HepG2 (cell line): ENCODE data around the gene USE1. TPM values are rescaled to one million over a fixed set of nuclear protein-coding genes. Genes with fewer than 3 reads are reported as not detected.
A peak's percentile ranks its signal among the peaks of the same experiment; 100 is the strongest.

Source experiments
- BCL6 ChIP-seq: IDR thresholded peaks from 2 replicates; pipeline ENCODE4 v1.6.1; 2016; ENCODE audit warnings: missing genetic modification reagents, missing compliant biosample characterization
- BCLAF1 ChIP-seq: fragments of 450-650 bp; IDR thresholded peaks from 2 replicates; pipeline ENCODE4 v1.6.1; 2017; ENCODE audit warnings: mild to moderate bottlenecking
- BORCS8-MEF2B ChIP-seq: sonication (generic); formaldehyde crosslinking; IDR thresholded peaks from 2 replicates; pipeline ENCODE4 v1.8.0; 2022; ENCODE audit warnings: mild to moderate bottlenecking, missing genetic modification reagents
- DRAP1 ChIP-seq: IDR thresholded peaks from 2 replicates; pipeline ENCODE4 v1.6.1; 2016; ENCODE audit warnings: missing genetic modification reagents, missing compliant biosample characterization
- IKZF5 ChIP-seq: IDR thresholded peaks from 2 replicates; pipeline ENCODE4 v1.6.1; 2018; ENCODE audit warnings: missing genetic modification reagents, mild to moderate bottlenecking, missing compliant biosample characterization
- KDM3A ChIP-seq: IDR thresholded peaks from 2 replicates; pipeline ENCODE4 v1.6.1; 2018; ENCODE audit warnings: low read depth, missing compliant biosample characterization
- KLF15 ChIP-seq: sonication (generic); formaldehyde crosslinking; IDR thresholded peaks from 2 replicates; pipeline ENCODE4 v1.8.1; 2023; ENCODE audit warnings: borderline replicate concordance, mild to moderate bottlenecking, inconsistent platforms, missing genetic modification reagents, mixed read lengths
- NRL ChIP-seq: sonication (generic); formaldehyde crosslinking; IDR thresholded peaks from 2 replicates; pipeline ENCODE4 v1.5.0; 2020; ENCODE audit warnings: missing genetic modification reagents, mild to moderate bottlenecking, moderate library complexity, borderline replicate concordance
- POGZ ChIP-seq: sonication (generic); formaldehyde crosslinking; IDR thresholded peaks from 2 replicates; pipeline ENCODE4 v1.4.0; 2020; ENCODE audit warnings: mild to moderate bottlenecking, missing genetic modification reagents
- RAD21 ChIP-seq: fragments of 450-650 bp; formaldehyde crosslinking; IDR thresholded peaks from 2 replicates; pipeline ENCODE4 v1.5.0; 2020; ENCODE audit warnings: mild to moderate bottlenecking
- ZBTB26 ChIP-seq: IDR thresholded peaks from 2 replicates; pipeline ENCODE4 v1.6.1; 2016; ENCODE audit warnings: missing compliant biosample characterization, missing genetic modification reagents, borderline replicate concordance
- ZFP36 ChIP-seq: fragments of 150-350 bp; IDR thresholded peaks from 2 replicates; pipeline ENCODE4 v1.6.1; 2018; ENCODE audit warnings: borderline replicate concordance, low read length, low read depth; ENCODE audit not compliant: partially characterized antibody
- ZNF567 ChIP-seq: sonication (generic); formaldehyde crosslinking; IDR thresholded peaks from 2 replicates; pipeline ENCODE4 v1.8.1; 2023; ENCODE audit warnings: mild to moderate bottlenecking, missing genetic modification reagents, borderline replicate concordance
- ZNF710 ChIP-seq: sonication (generic); formaldehyde crosslinking; IDR thresholded peaks from 2 replicates; pipeline ENCODE4 v1.5.0; 2020; ENCODE audit warnings: mild to moderate bottlenecking, missing genetic modification reagents, borderline replicate concordance
- ZNF747 ChIP-seq: sonication (generic); formaldehyde crosslinking; IDR thresholded peaks from 2 replicates; pipeline ENCODE4 v1.8.1; 2023; ENCODE audit warnings: missing genetic modification reagents, mild to moderate bottlenecking, borderline replicate concordance
- ZNF841 ChIP-seq: sonication (generic); formaldehyde crosslinking; IDR thresholded peaks from 2 replicates; pipeline ENCODE4 v1.8.1; 2023; ENCODE audit warnings: missing genetic modification reagents, borderline replicate concordance
- polyA plus RNA-seq, 8 experiments: library from polyadenylated mRNA; depleted of rRNA in 3 of 8; stranded (reverse) in 7 of 8; unstranded in 1 of 8; fragments of >200 nt; fragmentation: Illumina TruSeq in 4 of 8; extraction: Trizol in 4 of 8; gene quantifications; 2 replicates each; pipeline versions ENCODE4 v1.2.1 to v1.2.3, GENCODE V29; 2011 to 2016; ENCODE audit warnings: low read depth in 4 of 8, missing spikeins in 1 of 8, mixed read lengths in 1 of 8; ENCODE audit not compliant: insufficient read depth in 1 of 8
- total RNA-seq, 5 experiments: library from RNA; depleted of rRNA; stranded (reverse); fragments of >200 nt; fragmentation: Illumina TruSeq; extraction: Trizol; gene quantifications; 2 replicates each; pipeline ENCODE4 v1.2.3, GENCODE V29; 2016; ENCODE audit warnings: low read depth in 1 of 5

USE1 gene
- total and polyA plus RNA-seq, 2 of the 13 experiments (the other 11 are each of a cell fraction or from before 2014, with no cell fraction given) = 9.9 to 17.6 TPM

- no peak for TF ChIP-seq ZFP36
- 0 out of 2 replicates have a peak, but pooled peaks have one; percentile 2 for TF ChIP-seq BCL6 (CRISPR knock-in tag)
- peak; percentile 43; the same call in 1 of the 2 replicates for TF ChIP-seq IKZF5 (CRISPR knock-in tag)
- no peak for TF ChIP-seq BCLAF1
- TF ChIP-seq RAD21 (CRISPR knock-in tag) = peak; percentile 38; the same call in 1 of the 2 replicates
- TF ChIP-seq KDM3A (CRISPR knock-in tag) = peak; percentile 58; the same call in 1 of the 2 replicates
- peak; percentile 71 for TF ChIP-seq ZNF710 (CRISPR knock-in tag)
- TF ChIP-seq POGZ (CRISPR knock-in tag) = peak; percentile 53
- TF ChIP-seq DRAP1 (CRISPR knock-in tag) = peak; percentile 86
- peak; percentile 31; the same call in 1 of the 2 replicates for TF ChIP-seq ZBTB26 (CRISPR knock-in tag)
- 0 out of 2 replicates have a peak, but pooled peaks have one; percentile 52 for TF ChIP-seq ZNF567 (CRISPR knock-in tag)
- TF ChIP-seq BORCS8-MEF2B (CRISPR knock-in tag) = peak; percentile 56
- TF ChIP-seq ZNF747 (CRISPR knock-in tag) = peak; percentile 78; the same call in 1 of the 2 replicates
- TF ChIP-seq ZNF841 (CRISPR knock-in tag) = peak; percentile 54; the same call in 1 of the 2 replicates
- peak; percentile 81 for TF ChIP-seq NRL (CRISPR knock-in tag)
- peak; percentile 77; the same call in 1 of the 2 replicates for TF ChIP-seq KLF15 (CRISPR knock-in tag)
These were observed 11.1 kb downstream of the USE1 start, which contains the start of gene OCEL1 (continued) for GRCh38 chr19:17226002-17226933.
